Measurements from ENCODE around the gene CBLB.

Gene CBLB

DNA sequence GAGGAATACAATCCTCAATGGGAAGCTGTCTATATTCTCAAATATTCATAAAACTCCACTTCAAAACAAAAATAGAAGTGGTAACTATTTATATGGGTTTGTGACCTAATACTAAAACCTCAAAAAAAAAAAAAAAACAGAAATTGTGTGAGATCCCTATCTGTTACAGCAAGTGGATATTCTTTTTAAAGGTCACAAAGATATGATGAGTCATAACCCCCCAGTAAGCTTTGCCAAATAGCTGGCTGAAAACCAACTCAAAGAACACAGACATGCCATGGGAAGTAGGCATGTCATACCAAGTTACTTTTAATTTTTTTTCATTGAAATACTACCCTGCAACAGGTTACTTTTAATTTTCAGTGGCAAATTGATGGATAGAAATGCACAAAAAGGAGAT is 62.5 kb downstream of the CBLB start:
- H3K4me3 ChIP-seq (ENCODE audit: low read depth, low read length) = no peak overlapping the region

DNA sequence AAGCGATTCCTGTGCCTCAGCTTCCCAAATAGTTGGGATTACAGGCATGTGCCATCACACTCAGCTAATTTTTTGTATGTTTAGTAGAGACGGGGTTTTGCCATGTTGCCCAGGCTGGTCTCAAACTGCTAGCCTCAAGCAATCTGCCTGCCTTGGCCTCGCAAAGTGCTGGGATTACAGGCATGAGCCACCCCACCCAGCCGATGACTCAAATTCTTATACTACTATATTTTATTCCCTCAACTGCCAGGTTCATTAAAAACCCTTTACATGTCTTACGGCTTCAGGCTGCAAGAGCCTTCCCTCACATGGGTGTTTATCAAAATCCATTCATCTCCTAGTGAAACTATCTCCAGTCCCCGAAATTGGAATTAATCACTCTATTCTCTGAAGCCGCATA is 63.4 kb downstream of the CBLB start:
- Histone ChIP-seq H3K4me3 (ENCODE audit: low read depth, low read length) (no peak overlapping the region), H3K9me3 (ENCODE audit: severe bottlenecking) (no peaks in the 10 kb centered on the region), H3K36me3 (no peaks in the 10 kb centered on the region), H3K27me3 (ENCODE audit: insufficient read depth, low read depth, severe bottlenecking) (no peaks in the 10 kb centered on the region), H3K27ac (no peak overlapping the region)
- TF ChIP-seq, protein P1, sequence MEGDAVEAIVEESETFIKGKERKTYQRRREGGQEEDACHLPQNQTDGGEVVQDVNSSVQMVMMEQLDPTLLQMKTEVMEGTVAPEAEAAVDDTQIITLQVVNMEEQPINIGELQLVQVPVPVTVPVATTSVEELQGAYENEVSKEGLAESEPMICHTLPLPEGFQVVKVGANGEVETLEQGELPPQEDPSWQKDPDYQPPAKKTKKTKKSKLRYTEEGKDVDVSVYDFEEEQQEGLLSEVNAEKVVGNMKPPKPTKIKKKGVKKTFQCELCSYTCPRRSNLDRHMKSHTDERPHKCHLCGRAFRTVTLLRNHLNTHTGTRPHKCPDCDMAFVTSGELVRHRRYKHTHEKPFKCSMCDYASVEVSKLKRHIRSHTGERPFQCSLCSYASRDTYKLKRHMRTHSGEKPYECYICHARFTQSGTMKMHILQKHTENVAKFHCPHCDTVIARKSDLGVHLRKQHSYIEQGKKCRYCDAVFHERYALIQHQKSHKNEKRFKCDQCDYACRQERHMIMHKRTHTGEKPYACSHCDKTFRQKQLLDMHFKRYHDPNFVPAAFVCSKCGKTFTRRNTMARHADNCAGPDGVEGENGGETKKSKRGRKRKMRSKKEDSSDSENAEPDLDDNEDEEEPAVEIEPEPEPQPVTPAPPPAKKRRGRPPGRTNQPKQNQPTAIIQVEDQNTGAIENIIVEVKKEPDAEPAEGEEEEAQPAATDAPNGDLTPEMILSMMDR (IDR thresholded peaks at IDR 0.05; ENCODE audit: low read depth, low read length) = no peak
- no peak for DNase-seq

More for the DNA sequence above, 62.5 kb downstream of the CBLB start:
- no peaks in the 10 kb centered on the region for H3K36me3 ChIP-seq
- TF ChIP-seq, protein P1 (IDR thresholded peaks at IDR 0.05; ENCODE audit: low read depth, low read length) = no peak
- DNase-seq = no peak
- no peaks in the 10 kb centered on the region for H3K9me3 ChIP-seq (ENCODE audit: severe bottlenecking)
- H3K27me3 ChIP-seq (ENCODE audit: insufficient read depth, low read depth, severe bottlenecking) = no peaks in the 10 kb centered on the region
- no peak overlapping the region for H3K27ac ChIP-seq

DNA sequence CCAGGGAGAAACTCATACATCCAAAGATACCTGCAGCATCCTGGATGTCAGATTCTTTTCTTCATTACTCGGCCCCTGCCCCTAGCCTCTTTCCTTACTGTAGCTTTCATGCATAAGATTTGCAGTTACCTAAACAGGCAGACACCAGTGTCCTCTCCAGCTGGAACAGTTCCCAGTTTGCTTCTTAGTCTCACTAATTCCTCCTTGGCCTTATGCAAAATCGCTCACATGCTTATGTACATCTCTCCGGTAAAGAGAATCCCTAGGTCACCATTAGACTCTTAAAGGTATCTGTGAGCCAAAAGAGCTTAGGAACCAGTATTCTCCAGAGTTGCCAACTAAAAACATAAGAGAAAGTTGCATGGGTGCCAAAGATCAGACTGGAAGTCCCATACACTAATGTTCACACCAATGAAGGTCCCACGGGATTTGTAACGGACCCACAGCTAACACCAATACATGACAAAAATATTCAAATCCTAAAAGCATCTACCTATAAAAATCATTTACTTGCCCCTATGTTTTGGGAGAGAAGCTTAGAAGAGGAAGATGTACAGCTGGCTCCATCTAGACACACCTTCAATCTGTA is 66.6 kb downstream of the CBLB start:
- H3K27ac ChIP-seq = no peak overlapping the region

DNA sequence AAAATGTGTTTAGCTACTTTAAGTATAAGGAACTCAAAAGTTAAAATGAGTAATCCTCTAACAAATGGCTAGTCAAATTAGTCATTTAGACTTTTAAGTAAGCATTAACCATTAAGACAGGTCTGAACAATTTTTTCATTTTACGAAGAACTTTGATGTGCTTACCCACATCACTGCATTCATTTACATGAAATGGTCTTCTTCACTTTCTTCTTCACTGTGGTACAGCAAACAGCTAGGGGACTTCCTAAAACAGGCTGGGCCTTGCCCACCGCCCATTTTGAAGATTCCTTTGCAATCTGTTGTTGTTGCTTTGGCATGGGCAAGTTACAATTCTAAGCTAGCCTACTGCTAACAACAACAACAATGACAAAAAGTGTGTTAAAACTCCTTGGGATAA is 67.4 kb downstream of the CBLB start:
- Histone ChIP-seq H3K27ac (no peak overlapping the region), H3K36me3 (no peaks in the 10 kb centered on the region), H3K4me3 (ENCODE audit: low read depth, low read length) (no peak overlapping the region), H3K27me3 (ENCODE audit: insufficient read depth, low read depth, severe bottlenecking) (no peaks in the 10 kb centered on the region), H3K9me3 (ENCODE audit: severe bottlenecking) (no peaks in the 10 kb centered on the region)
- DNase-seq = no peak
- TF ChIP-seq, protein P1 (IDR thresholded peaks at IDR 0.05; ENCODE audit: low read depth, low read length) = no peak

More for the DNA sequence above, 66.6 kb downstream of the CBLB start:
- Histone ChIP-seq H3K4me3 (ENCODE audit: low read depth, low read length) (no peak overlapping the region), H3K9me3 (ENCODE audit: severe bottlenecking) (no peaks in the 10 kb centered on the region), H3K27me3 (ENCODE audit: insufficient read depth, low read depth, severe bottlenecking) (no peaks in the 10 kb centered on the region), H3K36me3 (no peaks in the 10 kb centered on the region)
- no peak for DNase-seq
- TF ChIP-seq, protein P1 (IDR thresholded peaks at IDR 0.05; ENCODE audit: low read depth, low read length) = no peak

DNA sequence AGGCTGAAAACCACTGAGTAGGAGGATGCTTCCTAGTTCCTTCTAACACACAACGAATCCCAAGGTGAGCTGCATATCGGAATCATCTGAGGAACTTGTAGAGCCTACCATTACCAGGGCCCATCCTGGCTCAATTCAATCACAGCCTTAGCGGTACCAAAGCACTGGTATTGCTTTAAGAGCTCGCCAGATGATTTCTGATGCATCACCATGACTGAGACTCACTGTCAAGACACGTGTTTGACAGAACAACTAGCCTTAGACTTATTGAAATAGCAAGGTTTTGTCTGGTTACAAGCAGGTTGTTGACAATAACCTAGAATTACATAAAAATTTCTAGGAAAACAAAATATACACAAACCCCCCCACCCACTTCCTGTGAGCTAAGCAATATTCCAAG is 68.5 kb downstream of the CBLB start:
- no peak for DNase-seq
- H3K4me3 ChIP-seq (ENCODE audit: low read depth, low read length) = no peak overlapping the region
- TF ChIP-seq, protein P1 (IDR thresholded peaks at IDR 0.05; ENCODE audit: low read depth, low read length) = no peak
- no peaks in the 10 kb centered on the region for H3K9me3 ChIP-seq (ENCODE audit: severe bottlenecking)
- no peaks in the 10 kb centered on the region for H3K36me3 ChIP-seq
- no peaks in the 10 kb centered on the region for H3K27me3 ChIP-seq (ENCODE audit: insufficient read depth, low read depth, severe bottlenecking)
- H3K27ac ChIP-seq = no peak overlapping the region

DNA sequence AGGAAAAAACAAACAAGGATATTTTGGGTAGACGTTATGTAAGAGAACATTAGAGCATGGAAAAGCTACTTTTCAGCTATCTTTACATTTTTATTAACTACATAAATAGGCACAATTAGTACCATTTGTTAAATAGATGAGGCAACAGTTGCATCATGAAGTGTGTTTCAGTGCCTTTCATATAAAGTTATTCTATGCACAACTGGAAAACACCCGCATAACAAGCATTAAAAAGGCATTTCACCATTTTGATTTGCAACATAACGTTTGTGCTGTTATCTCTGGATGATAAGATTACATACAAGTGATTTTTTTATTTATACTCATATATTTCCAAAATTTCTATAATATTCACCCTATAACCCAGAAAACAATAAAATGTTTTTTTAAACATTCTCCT is 69.5 kb downstream of the CBLB start:
- H3K36me3 ChIP-seq = no peaks in the 10 kb centered on the region
- no peak overlapping the region for H3K27ac ChIP-seq
- no peaks in the 10 kb centered on the region for H3K9me3 ChIP-seq (ENCODE audit: severe bottlenecking)
- no peak overlapping the region for H3K4me3 ChIP-seq (ENCODE audit: low read depth, low read length)
- TF ChIP-seq, protein P1 (IDR thresholded peaks at IDR 0.05; ENCODE audit: low read depth, low read length) = no peak
- no peaks in the 10 kb centered on the region for H3K27me3 ChIP-seq (ENCODE audit: insufficient read depth, low read depth, severe bottlenecking)
- DNase-seq = no peak

Measured in WERI-Rb-1 (cell line).